Measurements from ENCODE around the gene ACACB. TPM values are rescaled to one million over a fixed set of nuclear protein-coding genes. Genes with fewer than 3 reads are reported as not detected.

The ACACB gene
- total RNA-seq, 1 experiment from 2014 or later: 21.7 TPM

- Histone ChIP-seq H3K9me3 (ENCODE audit: low read length) (no peaks in the 10 kb centered on the region), H3F3A (ENCODE audit: low read length, unreplicated experiment) (no peaks in the 10 kb centered on the region), H3K4me3 (ENCODE audit: low read length) (no peak overlapping the region), H3K36me3 (ENCODE audit: low read depth, low read length) (no peaks in the 10 kb centered on the region; the same call in 1 of the 2 replicates), H3K27ac (ENCODE audit: low read length) (no peak overlapping the region), H4K20me1 (ENCODE audit: low read length) (no peaks in the 10 kb centered on the region), H3K79me2 (ENCODE audit: low read length) (no peaks in the 10 kb centered on the region), H2AFZ (ENCODE audit: low read length) (no peak overlapping the region), H3K27me3 (ENCODE audit: low read length) (no peaks in the 10 kb centered on the region), H3K9ac (ENCODE audit: low read length) (no peak overlapping the region), H3K4me2 (ENCODE audit: low read length) (no peak overlapping the region), H3K4me1 (ENCODE audit: insufficient read depth, low read length) (0 out of 2 replicates have a peak, but pooled peaks cover 3% of the 10 kb centered on the region), H3K9me2 (replicated peaks; ENCODE audit: low read length) (no peaks in the 10 kb centered on the region)
- ATAC-seq (no peak), DNase-seq (no peak)
- BruUV-seq (replicated peaks): no TSS peak
- intact Hi-C loops (cut with micrococcal nuclease): no loop called here
- ChIA-PET POLR2A (ENCODE audit: unreplicated experiment) (no interaction called here), CTCF (interaction anchor here (0.6 to 1.3 kb wide), 4 partner anchors 17 to 130 kb away, joined by 3 to 20 read pairs (median 5); no protein-coding TSS in a partner anchor)
- TF ChIP-seq EZH2 (IDR thresholded peaks at IDR 0.05; ENCODE audit: low read length, unreplicated experiment) (no peak), EZH2phosphoT487 (IDR thresholded peaks at IDR 0.05; ENCODE audit: borderline replicate concordance, low read length) (no peak), CTCF (conservative IDR thresholded peaks at IDR 0.05; ENCODE audit: low read depth, low read length) (no peak)
These were observed 147.1 kb downstream of the ACACB start for GRCh38 chr12:109263439-109263838.

GRCh38 chr12:109264095-109264942 lies 147.9 kb downstream of the ACACB start:
- no peaks in the 10 kb centered on the region for H3K79me2 ChIP-seq (ENCODE audit: low read length)
- H3K36me3 ChIP-seq (ENCODE audit: low read depth, low read length): no peaks in the 10 kb centered on the region; the same call in 1 of the 2 replicates
- H2AFZ ChIP-seq (ENCODE audit: low read length): peak overlapping the region; percentile 66
- no TSS peak for BruUV-seq (replicated peaks)
- 0 out of 2 replicates have a peak, but pooled peaks cover 3% of the 10 kb centered on the region for H3K4me1 ChIP-seq (ENCODE audit: insufficient read depth, low read length)
- no peaks in the 10 kb centered on the region for H3K27me3 ChIP-seq (ENCODE audit: low read length)
- no peaks in the 10 kb centered on the region for H3F3A ChIP-seq (ENCODE audit: low read length, unreplicated experiment)
- peak overlapping the region; percentile 51 for H3K4me2 ChIP-seq (ENCODE audit: low read length)
- H3K9ac ChIP-seq (ENCODE audit: low read length): no peak overlapping the region
- no peaks in the 10 kb centered on the region for H3K9me3 ChIP-seq (ENCODE audit: low read length)
- ATAC-seq (peak; percentile 98), DNase-seq (peak; percentile 87)
- ChIA-PET CTCF (interaction anchor here (0.6 to 1.3 kb wide), 5 partner anchors 18 to 129 kb away, joined by 3 to 20 read pairs (median 3); no protein-coding TSS in a partner anchor), POLR2A (ENCODE audit: unreplicated experiment) (no interaction called here)
- no peak overlapping the region for H3K4me3 ChIP-seq (ENCODE audit: low read length)
- intact Hi-C loops (cut with micrococcal nuclease): loop anchor here (1.0 kb wide), 1 partner anchor 121 kb away; no protein-coding TSS in a partner anchor
- H3K27ac ChIP-seq (ENCODE audit: low read length): no peak overlapping the region
- peak; percentile 98 for TF ChIP-seq CTCF (conservative IDR thresholded peaks at IDR 0.05; ENCODE audit: low read depth, low read length)
- no peak for TF ChIP-seq EZH2phosphoT487 (IDR thresholded peaks at IDR 0.05; ENCODE audit: borderline replicate concordance, low read length)
- H3K9me2 ChIP-seq (replicated peaks; ENCODE audit: low read length): no peaks in the 10 kb centered on the region
- no peaks in the 10 kb centered on the region for H4K20me1 ChIP-seq (ENCODE audit: low read length)
